Measurements from ENCODE around the gene BEX4.
"Not testable (repeated sequence)": the region's sequence is repeated elsewhere in the genome, so short reads cannot be mapped to it uniquely, and the experiment has no call there.

BEX4 gene

DNA sequence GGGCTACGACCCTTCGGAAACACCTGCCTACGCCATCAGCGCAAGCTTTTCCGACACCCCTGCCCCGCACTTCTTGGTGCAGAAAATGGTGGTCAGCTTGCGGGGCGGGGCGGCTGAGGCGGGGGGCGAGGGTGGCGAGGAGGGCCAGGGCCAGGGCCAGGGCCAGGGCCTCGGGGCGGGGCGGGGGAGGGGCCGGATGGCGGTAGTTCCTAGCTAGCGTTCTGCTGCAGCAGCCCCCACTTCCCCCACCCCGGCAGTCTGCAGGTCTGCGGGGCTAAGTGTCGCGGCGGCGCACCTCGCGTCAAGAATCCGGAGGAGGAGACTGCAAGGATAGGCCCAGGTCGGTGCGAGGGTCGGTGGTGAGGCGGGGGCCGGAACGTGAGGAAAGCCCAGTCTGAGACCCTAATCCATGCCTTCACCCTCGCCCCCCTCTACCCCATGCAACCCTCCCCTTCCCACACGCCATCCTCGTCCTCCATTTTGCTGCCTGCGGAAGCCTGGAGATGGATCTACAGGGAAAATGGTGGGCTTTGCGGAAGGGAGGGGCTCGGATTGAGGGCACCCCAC lies 600 bp downstream of the BEX4 start:
- DNase-seq (ENCODE audit: low read depth), result no peak
- TF ChIP-seq, protein P1, sequence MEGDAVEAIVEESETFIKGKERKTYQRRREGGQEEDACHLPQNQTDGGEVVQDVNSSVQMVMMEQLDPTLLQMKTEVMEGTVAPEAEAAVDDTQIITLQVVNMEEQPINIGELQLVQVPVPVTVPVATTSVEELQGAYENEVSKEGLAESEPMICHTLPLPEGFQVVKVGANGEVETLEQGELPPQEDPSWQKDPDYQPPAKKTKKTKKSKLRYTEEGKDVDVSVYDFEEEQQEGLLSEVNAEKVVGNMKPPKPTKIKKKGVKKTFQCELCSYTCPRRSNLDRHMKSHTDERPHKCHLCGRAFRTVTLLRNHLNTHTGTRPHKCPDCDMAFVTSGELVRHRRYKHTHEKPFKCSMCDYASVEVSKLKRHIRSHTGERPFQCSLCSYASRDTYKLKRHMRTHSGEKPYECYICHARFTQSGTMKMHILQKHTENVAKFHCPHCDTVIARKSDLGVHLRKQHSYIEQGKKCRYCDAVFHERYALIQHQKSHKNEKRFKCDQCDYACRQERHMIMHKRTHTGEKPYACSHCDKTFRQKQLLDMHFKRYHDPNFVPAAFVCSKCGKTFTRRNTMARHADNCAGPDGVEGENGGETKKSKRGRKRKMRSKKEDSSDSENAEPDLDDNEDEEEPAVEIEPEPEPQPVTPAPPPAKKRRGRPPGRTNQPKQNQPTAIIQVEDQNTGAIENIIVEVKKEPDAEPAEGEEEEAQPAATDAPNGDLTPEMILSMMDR (IDR thresholded peaks at IDR 0.05; ENCODE audit: control insufficient read depth, insufficient read depth, low read depth, low read length, missing control alignments), result no peak
- H3K4me3 ChIP-seq (ENCODE audit: control insufficient read depth, low read depth, low read length), result peak overlapping the region; percentile 51

DNA sequence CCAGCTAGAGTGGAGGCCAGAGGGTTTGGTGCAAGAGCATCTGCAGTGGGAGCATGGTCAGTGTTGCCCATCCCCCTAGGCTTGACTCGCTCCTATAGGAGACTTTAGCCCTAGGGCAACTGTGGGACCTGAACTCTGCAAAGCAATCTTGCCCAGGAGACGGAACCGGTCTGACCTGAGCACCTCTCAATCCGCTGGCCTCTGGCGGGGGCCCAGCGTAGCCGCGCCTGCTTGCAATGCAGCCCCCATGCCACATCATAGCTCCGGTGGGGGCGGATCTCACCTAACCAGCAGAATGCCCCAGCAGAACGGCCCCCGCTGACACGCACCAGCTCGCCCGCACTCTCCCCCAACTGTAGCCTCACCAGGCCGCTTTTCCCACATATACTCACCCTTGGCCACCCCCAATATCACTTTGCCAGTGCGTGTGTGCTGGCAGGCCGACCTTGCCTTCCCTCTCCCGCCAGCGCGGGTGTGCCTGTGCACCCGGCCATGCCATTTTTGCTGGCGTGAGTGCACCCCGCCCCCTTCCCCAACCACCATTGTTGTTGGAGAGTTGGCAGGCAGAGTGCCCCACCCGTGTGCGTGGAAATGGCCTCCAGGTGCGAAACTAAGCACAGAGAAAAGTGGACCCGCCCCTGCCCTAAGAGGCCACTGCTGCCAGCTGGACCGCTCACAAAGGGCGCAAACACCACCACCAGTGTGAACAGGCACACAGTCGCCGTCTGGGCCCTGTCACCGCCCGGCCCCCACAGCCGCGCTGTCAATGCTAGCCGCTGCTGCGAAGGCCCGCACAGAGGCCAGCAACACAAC lies 5.8 kb downstream of the BEX4 start:
- DNase-seq (ENCODE audit: low read depth), result no peak
- TF ChIP-seq, protein P1 (IDR thresholded peaks at IDR 0.05; ENCODE audit: control insufficient read depth, insufficient read depth, low read depth, low read length, missing control alignments), result no peak
- no peak overlapping the region for H3K4me3 ChIP-seq (ENCODE audit: control insufficient read depth, low read depth, low read length)

DNA sequence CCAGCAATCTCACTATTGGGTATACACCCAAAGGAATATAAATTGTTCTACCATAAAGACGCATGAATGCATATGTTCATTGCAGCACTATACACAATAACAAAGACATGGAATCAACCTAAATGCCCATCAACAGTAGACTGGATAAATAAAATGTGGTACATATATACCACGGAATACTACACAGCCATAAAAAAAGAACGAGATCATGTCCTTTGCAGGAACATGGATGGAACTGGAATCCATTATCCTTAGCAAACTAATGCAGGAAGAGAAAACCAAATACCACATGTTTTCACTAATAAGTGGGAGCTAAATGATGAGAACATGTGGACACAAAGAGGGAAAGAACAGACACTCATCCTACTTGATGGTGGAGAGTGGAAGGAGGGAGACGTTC lies 11.0 kb downstream of the BEX4 start:
- not testable (repeated sequence) for H3K4me3 ChIP-seq (ENCODE audit: control insufficient read depth, low read depth, low read length); DNase-seq (ENCODE audit: low read depth)

DNA sequence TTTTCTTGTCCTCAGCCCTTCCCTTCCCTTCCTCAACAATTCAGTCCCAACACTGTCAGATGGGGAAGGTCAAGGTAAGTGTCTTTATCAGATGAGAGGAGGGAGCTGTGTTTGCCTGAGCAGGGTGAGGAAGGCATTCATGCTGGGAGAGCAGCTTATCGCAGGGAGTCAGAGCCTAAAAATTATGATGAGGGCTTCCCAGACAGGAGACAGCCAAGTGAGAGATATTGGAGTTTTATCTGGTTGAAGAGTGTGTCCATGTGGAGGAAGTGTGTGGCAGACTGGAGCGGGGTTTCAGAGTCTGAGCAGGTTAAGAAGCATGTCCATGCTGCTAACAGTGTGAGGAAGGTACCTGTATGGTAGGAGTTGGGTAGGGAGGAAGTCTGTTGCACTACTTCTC lies 18.4 kb downstream of the BEX4 start:
- no peak for DNase-seq (ENCODE audit: low read depth)
- TF ChIP-seq, protein P1 (IDR thresholded peaks at IDR 0.05; ENCODE audit: control insufficient read depth, insufficient read depth, low read depth, low read length, missing control alignments), result no peak
- no peak overlapping the region for H3K4me3 ChIP-seq (ENCODE audit: control insufficient read depth, low read depth, low read length)

DNA sequence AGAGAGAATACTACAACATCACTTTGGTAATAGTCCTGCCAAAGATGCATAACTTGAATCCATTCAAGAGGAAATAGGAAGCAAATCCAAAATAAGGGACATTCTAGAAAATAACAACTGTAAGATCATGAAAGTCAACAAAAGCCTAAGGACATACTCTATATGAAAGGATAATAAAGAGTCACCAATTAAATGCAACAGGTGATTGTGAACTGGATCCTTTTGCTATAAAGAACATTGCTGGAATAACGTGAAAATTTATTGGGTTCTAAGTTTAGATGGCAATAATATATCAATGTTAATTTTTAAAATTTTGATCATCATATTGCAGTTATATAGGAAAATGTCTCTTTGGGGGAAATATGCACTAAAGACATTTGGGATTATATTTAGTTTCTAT lies 20.0 kb downstream of the BEX4 start:
- DNase-seq (ENCODE audit: low read depth), result no peak
- H3K4me3 ChIP-seq (ENCODE audit: control insufficient read depth, low read depth, low read length), result no peak overlapping the region
- TF ChIP-seq, protein P1 (IDR thresholded peaks at IDR 0.05; ENCODE audit: control insufficient read depth, insufficient read depth, low read depth, low read length, missing control alignments), result no peak

DNA sequence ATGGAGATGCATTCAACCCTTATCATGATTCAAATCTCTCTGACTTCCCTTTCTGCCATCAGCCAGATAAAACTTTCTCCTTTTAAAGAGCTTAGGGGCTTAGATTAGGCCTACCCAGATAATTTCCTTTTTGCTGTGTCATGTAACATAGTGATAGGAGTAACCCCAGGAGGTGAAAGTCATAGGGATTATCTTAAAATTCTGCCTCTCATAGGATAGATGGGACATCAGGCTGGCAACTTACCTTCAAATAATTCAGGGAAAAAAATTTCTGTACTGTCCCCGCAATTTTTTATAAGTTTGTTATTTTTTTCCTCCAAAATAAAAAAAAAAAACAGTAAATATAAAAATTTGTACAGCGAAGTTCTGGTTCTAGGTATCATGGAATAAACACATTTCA lies 20.7 kb downstream of the BEX4 start:
- DNase-seq (ENCODE audit: low read depth); H3K4me3 ChIP-seq (ENCODE audit: control insufficient read depth, low read depth, low read length): not testable (repeated sequence)

DNA sequence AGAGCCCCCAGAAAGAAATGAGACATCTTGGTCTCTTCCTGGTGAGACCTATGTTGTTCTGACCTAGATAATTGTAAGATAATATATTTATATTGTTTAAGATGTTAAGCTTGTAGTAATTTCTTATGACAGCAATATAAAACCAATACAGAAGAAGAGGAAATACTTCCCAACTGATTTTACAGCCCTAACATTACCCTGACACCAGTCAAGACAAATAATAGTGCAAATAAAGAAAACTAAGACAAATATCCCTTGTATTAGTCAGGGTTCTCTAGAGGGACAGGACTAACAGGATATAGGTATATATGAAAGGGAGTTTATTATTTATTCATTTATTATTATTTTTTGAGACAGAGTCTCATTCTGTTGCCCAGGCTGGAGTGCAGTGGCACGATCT lies 21.4 kb downstream of the BEX4 start:
- H3K4me3 ChIP-seq (ENCODE audit: control insufficient read depth, low read depth, low read length), result no peak overlapping the region
- TF ChIP-seq, protein P1 (IDR thresholded peaks at IDR 0.05; ENCODE audit: control insufficient read depth, insufficient read depth, low read depth, low read length, missing control alignments), result no peak
- DNase-seq (ENCODE audit: low read depth), result no peak

Data from AG09309 (cell line).